Measurements from ENCODE around the gene CD96. TPM values are rescaled to one million over a fixed set of nuclear protein-coding genes. Genes with fewer than 3 reads are reported as not detected.

The CD96 gene
- total and polyA plus RNA-seq, 2 experiments from 2014 or later: 0.60 to 2.0 TPM

GRCh38 chr3:111610189-111610588 is 68.2 kb downstream of the CD96 start:
- TF ChIP-seq EZH2phosphoT487 (IDR thresholded peaks at IDR 0.05; ENCODE audit: low read depth, severe bottlenecking, unreplicated experiment): no peak
- no peak for TF ChIP-seq EZH2 (IDR thresholded peaks at IDR 0.05; ENCODE audit: borderline replicate concordance)
- TF ChIP-seq CTCF (IDR thresholded peaks at IDR 0.05; ENCODE audit: poor library complexity): no peak
- Histone ChIP-seq H3K9me3 (ENCODE audit: low read depth) (no peaks in the 10 kb centered on the region), H3K27me3 (no peaks in the 10 kb centered on the region), H3K36me3 (replicated peaks; ENCODE audit: insufficient read depth, low read depth) (no peaks in the 10 kb centered on the region), H3K4me3 (no peak overlapping the region), H3K79me2 (no peaks in the 10 kb centered on the region), H3K4me1 (ENCODE audit: insufficient read depth) (no peaks in the 10 kb centered on the region), H3K4me2 (no peak overlapping the region), H4K20me1 (ENCODE audit: insufficient read depth, poor library complexity, severe bottlenecking) (no peaks in the 10 kb centered on the region), H3K27ac (no peak overlapping the region), H3K9me2 (replicated peaks; ENCODE audit: insufficient read depth) (no peaks in the 10 kb centered on the region), H2AFZ (no peak overlapping the region)
- no peak for DNase-seq (ENCODE audit: low spot score)
- WGBS (ENCODE audit: low lambda C conversion rate, missing lambda C conversion rate): 86% methylated on average over 5 of the region's 5 CpGs

GRCh38 chr3:111610612-111611054 is 68.6 kb downstream of the CD96 start:
- no peak for DNase-seq (ENCODE audit: low spot score)
- Histone ChIP-seq H3K9me2 (replicated peaks; ENCODE audit: insufficient read depth) (no peaks in the 10 kb centered on the region), H3K36me3 (replicated peaks; ENCODE audit: insufficient read depth, low read depth) (no peaks in the 10 kb centered on the region), H3K4me3 (no peak overlapping the region), H3K79me2 (no peaks in the 10 kb centered on the region), H3K4me1 (ENCODE audit: insufficient read depth) (no peaks in the 10 kb centered on the region), H3K4me2 (no peak overlapping the region), H2AFZ (no peak overlapping the region), H3K27ac (no peak overlapping the region), H4K20me1 (ENCODE audit: insufficient read depth, poor library complexity, severe bottlenecking) (no peaks in the 10 kb centered on the region), H3K27me3 (no peaks in the 10 kb centered on the region), H3K9me3 (ENCODE audit: low read depth) (no peaks in the 10 kb centered on the region)
- 90% methylated on average over 8 of the region's 8 CpGs for WGBS (ENCODE audit: low lambda C conversion rate, missing lambda C conversion rate)
- no peak for TF ChIP-seq EZH2phosphoT487 (IDR thresholded peaks at IDR 0.05; ENCODE audit: low read depth, severe bottlenecking, unreplicated experiment)
- no peak for TF ChIP-seq CTCF (IDR thresholded peaks at IDR 0.05; ENCODE audit: poor library complexity)
- no peak for TF ChIP-seq EZH2 (IDR thresholded peaks at IDR 0.05; ENCODE audit: borderline replicate concordance)

GRCh38 chr3:111613294-111613693 is 71.3 kb downstream of the CD96 start:
- H4K20me1 ChIP-seq (ENCODE audit: insufficient read depth, poor library complexity, severe bottlenecking): no peaks in the 10 kb centered on the region
- no peaks in the 10 kb centered on the region for H3K27me3 ChIP-seq
- H3K9me3 ChIP-seq (ENCODE audit: low read depth): no peaks in the 10 kb centered on the region
- H2AFZ ChIP-seq: no peak overlapping the region
- H3K36me3 ChIP-seq (replicated peaks; ENCODE audit: insufficient read depth, low read depth): no peaks in the 10 kb centered on the region
- no peak overlapping the region for H3K27ac ChIP-seq
- H3K4me1 ChIP-seq (ENCODE audit: insufficient read depth): no peaks in the 10 kb centered on the region
- no peaks in the 10 kb centered on the region for H3K79me2 ChIP-seq
- H3K4me3 ChIP-seq: no peak overlapping the region
- no peak overlapping the region for H3K4me2 ChIP-seq
- H3K9me2 ChIP-seq (replicated peaks; ENCODE audit: insufficient read depth): no peaks in the 10 kb centered on the region
- WGBS (ENCODE audit: low lambda C conversion rate, missing lambda C conversion rate): 86% methylated on average over 1 of the region's 1 CpG
- no peak for TF ChIP-seq EZH2 (IDR thresholded peaks at IDR 0.05; ENCODE audit: borderline replicate concordance)
- TF ChIP-seq EZH2phosphoT487 (IDR thresholded peaks at IDR 0.05; ENCODE audit: low read depth, severe bottlenecking, unreplicated experiment): no peak
- TF ChIP-seq CTCF (IDR thresholded peaks at IDR 0.05; ENCODE audit: poor library complexity): no peak
- DNase-seq (ENCODE audit: low spot score): no peak

GRCh38 chr3:111615880-111616279 is 73.9 kb downstream of the CD96 start:
- Histone ChIP-seq H3K4me1 (ENCODE audit: insufficient read depth) (no peaks in the 10 kb centered on the region), H3K79me2 (no peaks in the 10 kb centered on the region), H3K9me2 (replicated peaks; ENCODE audit: insufficient read depth) (no peaks in the 10 kb centered on the region), H3K4me2 (no peak overlapping the region), H4K20me1 (ENCODE audit: insufficient read depth, poor library complexity, severe bottlenecking) (no peaks in the 10 kb centered on the region), H3K27ac (no peak overlapping the region), H3K27me3 (no peaks in the 10 kb centered on the region), H3K4me3 (no peak overlapping the region), H2AFZ (no peak overlapping the region), H3K36me3 (replicated peaks; ENCODE audit: insufficient read depth, low read depth) (no peaks in the 10 kb centered on the region), H3K9me3 (ENCODE audit: low read depth) (no peaks in the 10 kb centered on the region)
- 82% methylated on average over 3 of the region's 3 CpGs for WGBS (ENCODE audit: low lambda C conversion rate, missing lambda C conversion rate)
- no peak for TF ChIP-seq EZH2phosphoT487 (IDR thresholded peaks at IDR 0.05; ENCODE audit: low read depth, severe bottlenecking, unreplicated experiment)
- no peak for DNase-seq (ENCODE audit: low spot score)

Measured in hepatocyte (in vitro differentiated cells).